ENCODE results near the gene ZEB1. TPM values are rescaled to one million over a fixed set of nuclear protein-coding genes. Genes with fewer than 3 reads are reported as not detected.

ZEB1 gene
- total RNA-seq, result 153 and 164 TPM in 2 replicates

GRCh38 chr10:31318854-31319601 lies at the start of gene ZEB1:
Gene ZEB1, plus strand, starts transcription at chr10:31319216. Its CDS starts 19 bp downstream, at chr10:31319235.

Small RNA genes lying within 50 kb of the gene (small RNA-seq; reads per million reads assigned to genes)
- not detected for gene SPTLC1P1
